Esophagus squamous epithelium (tissue), 5 donors: ENCODE results near the gene DDX59. TPM values are rescaled to one million over a fixed set of nuclear protein-coding genes. Genes with fewer than 3 reads are reported as not detected.

Experiments used
- DNase-seq: peaks from one replicate; lab custom pipeline; 2025; lab: John Stamatoyannopoulos, UW
- H3K27ac ChIP-seq, 4 donors: fragments of 200-600 bp; sonication (generic); one replicate each; pipeline ENCODE4 v1.5.1; 2016 to 2019; ENCODE audit warnings: mild to moderate bottlenecking in 1 of 4
- H3K27me3 ChIP-seq, 4 donors: fragments of 200-600 bp; sonication (generic); 1 replicate in 3 of 4; 2 replicates in 1 of 4; pipeline versions ENCODE4 v1.5.1 to v1.6.0; 2017 to 2021; ENCODE audit warnings: antibody characterized with exemption in 1 of 4
- H3K36me3 ChIP-seq, 3 donors: fragments of 200-600 bp; sonication (generic); one replicate each; pipeline ENCODE4 v1.5.1; 2016 to 2019
- H3K4me1 ChIP-seq, 3 donors: fragments of 200-600 bp; sonication (generic); one replicate each; pipeline ENCODE4 v1.5.1; 2017 to 2019
- H3K4me3 ChIP-seq, 4 donors: fragments of 200-600 bp; sonication (generic); 1 replicate in 3 of 4; 2 replicates in 1 of 4; pipeline ENCODE4 v1.5.1; 2016 to 2019; ENCODE audit warnings: mild to moderate bottlenecking in 2 of 4, moderate library complexity in 1 of 4
- H3K9me3 ChIP-seq, 3 donors: fragments of 200-600 bp; sonication (generic); one replicate each; pipeline ENCODE4 v1.5.1; 2016 to 2019
- CTCF ChIP-seq, 6 experiments: fragments of 450-650 bp in 4 of 6; fragments of 200-600 bp in 2 of 6; sonication (generic) in 2 of 6; IDR thresholded peaks; one replicate each; pipeline ENCODE4 v1.5.1; 2016 to 2019; ENCODE audit warnings: antibody characterized with exemption in 6 of 6, mild to moderate bottlenecking in 4 of 6, moderate library complexity in 4 of 6
- POLR2A ChIP-seq, 4 donors: fragments of 450-650 bp; IDR thresholded peaks; one replicate each; pipeline ENCODE4 v1.6.1; 2017; ENCODE audit warnings: antibody characterized with exemption in 4 of 4, mild to moderate bottlenecking in 4 of 4, moderate library complexity in 3 of 4
- WGBS, 2 donors: methylation state at CpG; one replicate each; pipeline ENCODE4 v1.1.5; 2018; 5-methylcytosine and 5-hydroxymethylcytosine counted together
- intact Hi-C: fragments of 100-400 bp; cut with DNase I; formaldehyde crosslinking; loops from one replicate; pipeline ENCODE4 v1.15.0; 2022
- total RNA-seq, 4 donors: library from RNA; depleted of rRNA; stranded (reverse); fragments of >200 nt; gene quantifications; one replicate each; pipeline ENCODE4 v1.1.0, GENCODE V29; 2016
- donor health status: DM: yes; HTN: yes; CAD: no.

The DDX59 gene
- total RNA-seq, 4 donors from 2014 or later = 10.2 to 16.8 (median 12.4) TPM

- no peaks in the 10 kb centered on the region for H3K4me1 ChIP-seq
- no peak overlapping the region for H3K4me3 ChIP-seq
- no peak overlapping the region for H3K27ac ChIP-seq
- no peaks in the 10 kb centered on the region for H3K9me3 ChIP-seq
- H3K36me3 ChIP-seq = no peaks in the 10 kb centered on the region
- no peak for DNase-seq
- H3K27me3 ChIP-seq = no peaks in the 10 kb centered on the region
- intact Hi-C loops = no loop called here
- TF ChIP-seq CTCF (IDR thresholded peaks at IDR 0.05) (no peak), POLR2A (IDR thresholded peaks at IDR 0.05) (no peak)
Observed at GRCh38 chr1:200693327-200693726, 23.6 kb upstream of the DDX59 start.

- Histone ChIP-seq H3K4me1 (peaks cover 0 to 3% (median 0%) of the 10 kb centered on the region in 3 donors), H3K27ac (no peak overlapping the region), H3K36me3 (no peaks in the 10 kb centered on the region), H3K27me3 (no peaks in the 10 kb centered on the region), H3K4me3 (no peak overlapping the region), H3K9me3 (no peaks in the 10 kb centered on the region)
- DNase-seq = no peak
- TF ChIP-seq CTCF (IDR thresholded peaks at IDR 0.05) (no peak), POLR2A (IDR thresholded peaks at IDR 0.05) (no peak)
- 82 to 100% methylated on average over 1 of the region's 1 CpG for WGBS, 2 donors
- intact Hi-C loops = no loop called here
Observed at GRCh38 chr1:200692316-200692715, 22.6 kb upstream of the DDX59 start.

DNA sequence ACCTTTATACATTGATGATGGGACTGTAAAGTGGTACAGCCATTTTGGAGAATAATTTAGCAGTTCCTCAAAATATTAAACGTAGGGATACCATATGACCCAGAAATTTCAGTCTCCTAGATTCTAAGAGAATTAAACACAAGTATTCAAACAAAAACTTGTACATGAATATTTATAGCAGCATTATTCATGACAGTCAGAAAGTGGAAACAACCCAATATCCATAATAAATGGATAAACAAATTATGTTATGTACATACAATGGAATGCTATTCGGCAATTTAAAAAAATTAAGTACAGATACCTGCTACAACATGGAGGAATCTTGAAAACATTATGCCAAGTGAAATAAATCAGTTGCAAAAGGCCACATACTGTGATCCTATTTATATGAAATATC lies 16.9 kb upstream of the DDX59 start:
- intact Hi-C loops = no loop called here

DNA sequence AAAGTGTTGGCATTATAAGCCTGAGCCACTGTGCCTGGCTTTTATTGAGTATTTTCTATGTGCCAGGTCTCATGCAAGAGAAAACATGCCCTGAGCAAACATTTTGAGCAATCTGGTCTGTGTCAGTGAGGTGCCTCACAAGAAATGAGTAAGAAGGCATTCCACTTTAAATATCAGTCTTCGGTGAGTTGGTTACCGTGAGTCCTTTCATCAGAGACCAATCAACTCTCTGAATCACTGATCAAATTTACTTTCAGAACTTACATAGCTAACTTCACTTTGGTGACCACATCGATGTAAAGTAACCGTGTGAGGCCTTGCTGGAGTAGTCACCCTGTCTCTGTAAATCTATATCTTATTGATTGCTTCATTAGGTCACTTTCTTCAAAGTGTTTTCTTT lies 14.3 kb upstream of the DDX59 start:
- TF ChIP-seq POLR2A (IDR thresholded peaks at IDR 0.05) (no peak), CTCF (IDR thresholded peaks at IDR 0.05) (no peak)
- Histone ChIP-seq H3K4me1 (peaks cover 0 to 3% (median 0%) of the 10 kb centered on the region in 3 donors), H3K4me3 (no peak overlapping the region), H3K27me3 (no peaks in the 10 kb centered on the region), H3K27ac (no peak overlapping the region), H3K9me3 (no peaks in the 10 kb centered on the region), H3K36me3 (no peaks in the 10 kb centered on the region)
- intact Hi-C loops = no loop called here
- 32 to 42% methylated on average over 4 of the region's 4 CpGs for WGBS, 2 donors
- no peak for DNase-seq

More for the DNA sequence above, 16.9 kb upstream of the DDX59 start:
- no peaks in the 10 kb centered on the region for H3K9me3 ChIP-seq
- H3K4me3 ChIP-seq = no peak overlapping the region
- TF ChIP-seq CTCF (IDR thresholded peaks at IDR 0.05) (no peak), POLR2A (IDR thresholded peaks at IDR 0.05) (no peak)
- H3K27ac ChIP-seq = no peak overlapping the region
- WGBS, 2 donors = 24 to 38% methylated on average over 2 of the region's 2 CpGs
- no peaks in the 10 kb centered on the region for H3K27me3 ChIP-seq
- H3K4me1 ChIP-seq = peaks cover 0 to 3% (median 0%) of the 10 kb centered on the region in 3 donors
- no peaks in the 10 kb centered on the region for H3K36me3 ChIP-seq
- DNase-seq = no peak

- no peaks in the 10 kb centered on the region for H3K36me3 ChIP-seq
- H3K27me3 ChIP-seq = no peaks in the 10 kb centered on the region
- no peak overlapping the region for H3K4me3 ChIP-seq
- H3K4me1 ChIP-seq = peaks cover 0 to 3% (median 0%) of the 10 kb centered on the region in 3 donors
- 0% methylated on average over 1 of the region's 1 CpG for WGBS, 2 donors
- no peak for DNase-seq
- intact Hi-C loops = no loop called here
- TF ChIP-seq POLR2A (IDR thresholded peaks at IDR 0.05) (no peak), CTCF (IDR thresholded peaks at IDR 0.05) (no peak)
- no peaks in the 10 kb centered on the region for H3K9me3 ChIP-seq
- no peak overlapping the region for H3K27ac ChIP-seq
Observed at GRCh38 chr1:200683298-200683697, 13.6 kb upstream of the DDX59 start.
